Left kidney (tissue), 2 donors: ENCODE measurements around the gene SLC16A11. TPM values are rescaled to one million over a fixed set of nuclear protein-coding genes. Genes with fewer than 3 reads are reported as not detected.
A peak's percentile ranks its signal among the peaks of the same experiment; 100 is the strongest.
"Not testable (repeated sequence)": the region's sequence is repeated elsewhere in the genome, so short reads cannot be mapped to it uniquely, and the experiment has no call there.

Source experiments
- DNase-seq: peaks from one replicate; pipeline ENCODE4 v3.0.0-alpha.2; 2013
- polyA plus RNA-seq: library from polyadenylated mRNA; unstranded; fragments of 120-200 nt; gene quantifications from one replicate; pipeline ENCODE4 v1.2.1, GENCODE V29; 2013; ENCODE audit not compliant: insufficient read length

SLC16A11 gene
- polyA plus RNA-seq, 1 donor: 0.18 TPM

- DNase-seq: no peak
Observed at GRCh38 chr17:7058831-7059447, 15.0 kb upstream of the SLC16A11 start.

- no peak for DNase-seq
Observed at GRCh38 chr17:7056386-7056785, 12.5 kb upstream of the SLC16A11 start.

- not testable (repeated sequence) for DNase-seq
Observed at GRCh38 chr17:7050583-7050982, 6.7 kb upstream of the SLC16A11 start.

- no peak for DNase-seq
Observed at GRCh38 chr17:7048968-7049367, 5.1 kb upstream of the SLC16A11 start.

GRCh38 chr17:7047566-7047965 lies 3.7 kb upstream of the SLC16A11 start:
- DNase-seq: no peak

GRCh38 chr17:7046725-7047397 lies 3.0 kb upstream of the SLC16A11 start:
- DNase-seq: not testable (repeated sequence)

GRCh38 chr17:7046127-7046724 lies 2.3 kb upstream of the SLC16A11 start:
- no peak for DNase-seq

- peak; percentile 81 for DNase-seq
Observed at GRCh38 chr17:7045492-7046126, 1.7 kb upstream of the SLC16A11 start.

- DNase-seq: no peak
Observed at GRCh38 chr17:7043182-7043496, 753 bp downstream of the SLC16A11 start.

GRCh38 chr17:7042501-7043181 lies 1.3 kb downstream of the SLC16A11 start:
- DNase-seq: no peak

- DNase-seq: no peak
Observed at GRCh38 chr17:7041607-7042500, 2.0 kb downstream of the SLC16A11 start.

GRCh38 chr17:7039832-7040231 lies 4.1 kb downstream of the SLC16A11 start:
- DNase-seq: no peak

- no peak for DNase-seq
Observed at GRCh38 chr17:7038025-7038862, 5.6 kb downstream of the SLC16A11 start.

GRCh38 chr17:7035591-7036368 lies 8.1 kb downstream of the SLC16A11 start, which contains the start of gene SLC16A13:
Gene SLC16A13, plus strand, starts transcription at chr17:7036015. Its CDS starts 368 bp downstream, at chr17:7036383.
- DNase-seq: peak; percentile 96

GRCh38 chr17:7034955-7035590 lies 8.8 kb downstream of the SLC16A11 start:
- DNase-seq: no peak

- DNase-seq: no peak
Observed at GRCh38 chr17:7029659-7030058, 14.2 kb downstream of the SLC16A11 start.

GRCh38 chr17:7029096-7029495 lies 14.8 kb downstream of the SLC16A11 start:
- no peak for DNase-seq

- DNase-seq: no peak
Observed at GRCh38 chr17:7027335-7027734, 16.6 kb downstream of the SLC16A11 start.

- DNase-seq: no peak
Observed at GRCh38 chr17:7026471-7027115, 17.3 kb downstream of the SLC16A11 start.
